GM23248 (cell line): ENCODE data around the gene PPDPF. TPM values are rescaled to one million over a fixed set of nuclear protein-coding genes. Genes with fewer than 3 reads are reported as not detected.

Source experiments
- DNase-seq: peaks from one replicate; pipeline ENCODE4 v3.0.0-alpha.2; 2015
- H2AFZ ChIP-seq: fragments of 200-600 bp; sonication (generic); 2 replicates; pipeline ENCODE4 v1.6.1; 2016; ENCODE audit warnings: antibody characterized with exemption
- H3F3A ChIP-seq: fragments of 200-600 bp; sonication (generic); 2 replicates; pipeline ENCODE4 v1.6.1; 2016; ENCODE audit warnings: mild to moderate bottlenecking, antibody characterized with exemption, mixed run types; ENCODE audit not compliant: insufficient read depth
- H3K27ac ChIP-seq: fragments of 200-600 bp; sonication (generic); 2 replicates; pipeline ENCODE4 v1.5.1; 2016; ENCODE audit warnings: mild to moderate bottlenecking
- H3K27me3 ChIP-seq: fragments of 200-600 bp; sonication (generic); replicated peaks from 2 replicates; pipeline ENCODE4 v1.6.1; 2016; ENCODE audit warnings: mild to moderate bottlenecking; ENCODE audit not compliant: insufficient read depth
- H3K36me3 ChIP-seq: fragments of 200-600 bp; sonication (generic); 2 replicates; pipeline ENCODE4 v1.6.1; 2016; ENCODE audit warnings: low read depth, mild to moderate bottlenecking
- H3K4me1 ChIP-seq: fragments of 200-600 bp; sonication (generic); 2 replicates; pipeline ENCODE4 v1.6.1; 2016; ENCODE audit warnings: mild to moderate bottlenecking; ENCODE audit not compliant: insufficient read depth
- H3K4me2 ChIP-seq: fragments of 200-600 bp; sonication (generic); one replicate; pipeline ENCODE4 v1.6.1; 2016; ENCODE audit warnings: mild to moderate bottlenecking; ENCODE audit not compliant: unreplicated experiment
- H3K4me3 ChIP-seq: fragments of 200-600 bp; sonication (generic); 2 replicates; pipeline ENCODE4 v1.5.1; 2016; ENCODE audit warnings: mild to moderate bottlenecking
- H3K79me2 ChIP-seq: fragments of 200-600 bp; sonication (generic); 2 replicates; pipeline ENCODE4 v1.6.1; 2016; ENCODE audit warnings: mild to moderate bottlenecking; ENCODE audit not compliant: insufficient read depth
- H3K9ac ChIP-seq: fragments of 200-600 bp; sonication (generic); 2 replicates; pipeline ENCODE4 v1.6.1; 2016; ENCODE audit warnings: mild to moderate bottlenecking
- H3K9me2 ChIP-seq: fragments of 200-600 bp; sonication (generic); 2 replicates; pipeline ENCODE4 v1.6.1; 2016; ENCODE audit warnings: mixed run types, mild to moderate bottlenecking, moderate library complexity; ENCODE audit not compliant: insufficient read depth
- H3K9me3 ChIP-seq: fragments of 200-600 bp; sonication (generic); one replicate; pipeline ENCODE4 v1.6.1; 2017; ENCODE audit warnings: low read depth
- H4K20me1 ChIP-seq: fragments of 200-600 bp; sonication (generic); 2 replicates; pipeline ENCODE4 v1.6.0; 2016; ENCODE audit not compliant: insufficient read depth
- EZH2 ChIP-seq: fragments of 200-600 bp; sonication (generic); IDR thresholded peaks from 2 replicates; pipeline ENCODE4 v1.6.1; 2018; ENCODE audit warnings: antibody characterized with exemption, mild to moderate bottlenecking; ENCODE audit not compliant: insufficient read depth, poor library complexity, severe bottlenecking
- EZH2phosphoT487 ChIP-seq: fragments of 200-600 bp; sonication (generic); IDR thresholded peaks from 2 replicates; pipeline ENCODE4 v1.6.1; 2018; ENCODE audit warnings: antibody characterized with exemption, moderate library complexity, mild to moderate bottlenecking, low read depth; ENCODE audit not compliant: insufficient read depth
- WGBS, 2 experiments: methylation state at CpG; one replicate each; pipeline ENCODE4 v1.1.6; 2015 to 2017; ENCODE audit warnings: low lambda C conversion rate in 2 of 2, low coverage in 1 of 2; ENCODE audit errors: missing lambda C conversion rate in 2 of 2; 5-methylcytosine and 5-hydroxymethylcytosine counted together
- in situ Hi-C: fragments of 300-500 bp; cut with MboI; formaldehyde crosslinking; loops from 2 replicates; pipeline ENCODE4 v1.15.0; 2020
- polyA plus RNA-seq: library from polyadenylated mRNA; unstranded; fragments of >200 nt; fragmentation: Nextera tagmentation; extraction: Ambion mirVana; gene quantifications from 2 replicates; pipeline ENCODE4 v1.2.1, GENCODE V29; 2016
- total RNA-seq: library from RNA; depleted of rRNA; stranded (reverse); fragments of >200 nt; shearing (Covaris generic); gene quantifications from 2 replicates; pipeline ENCODE4 v1.2.3, GENCODE V29; 2014

The PPDPF gene
- total and polyA plus RNA-seq, 2 experiments from 2014 or later, result 170 to 236 TPM

DNA sequence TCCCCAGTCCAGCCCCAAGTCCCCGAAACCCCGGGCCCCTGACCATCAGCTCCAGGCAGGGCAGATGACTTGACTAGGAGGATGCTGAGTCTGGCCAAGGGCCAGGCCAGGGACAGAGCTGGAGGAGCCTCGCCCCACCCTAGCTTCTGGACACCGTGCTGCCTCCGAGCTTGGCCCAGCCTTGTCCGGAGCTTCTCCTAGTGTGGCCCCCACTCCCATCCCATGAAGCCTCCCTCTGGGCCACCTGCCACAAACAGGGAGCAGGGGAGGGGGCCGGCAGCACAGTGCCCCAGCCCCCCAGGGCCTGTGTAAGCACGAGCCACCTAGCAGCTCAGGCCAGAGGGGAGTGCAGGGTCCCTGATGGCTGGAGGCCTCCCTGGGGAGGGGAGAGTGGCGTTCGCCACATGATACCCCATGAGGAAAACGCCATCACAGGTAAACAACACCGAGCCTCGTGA, 27.0 kb upstream of the PPDPF start:
- no peaks in the 10 kb centered on the region for H3K36me3 ChIP-seq
- no peak overlapping the region for H3K27ac ChIP-seq
- no peak overlapping the region for H3K4me3 ChIP-seq
- peaks cover 20% of the 10 kb centered on the region for H3K27me3 ChIP-seq
- no peak overlapping the region for H3K4me2 ChIP-seq
- in situ Hi-C loops, result no loop called here
- DNase-seq, result no peak
- no peak for TF ChIP-seq EZH2phosphoT487
- WGBS, 2 experiments, result 56 to 62% methylated on average over 8 to 13 of the region's 13 CpGs
- H4K20me1 ChIP-seq, result no peaks in the 10 kb centered on the region
- no peak overlapping the region for H2AFZ ChIP-seq
- no peaks in the 10 kb centered on the region for H3K9me2 ChIP-seq
- no peaks in the 10 kb centered on the region for H3F3A ChIP-seq
- H3K9ac ChIP-seq, result no peak overlapping the region
- no peaks in the 10 kb centered on the region for H3K9me3 ChIP-seq
- H3K4me1 ChIP-seq, result no peaks in the 10 kb centered on the region
- no peaks in the 10 kb centered on the region for H3K79me2 ChIP-seq

DNA sequence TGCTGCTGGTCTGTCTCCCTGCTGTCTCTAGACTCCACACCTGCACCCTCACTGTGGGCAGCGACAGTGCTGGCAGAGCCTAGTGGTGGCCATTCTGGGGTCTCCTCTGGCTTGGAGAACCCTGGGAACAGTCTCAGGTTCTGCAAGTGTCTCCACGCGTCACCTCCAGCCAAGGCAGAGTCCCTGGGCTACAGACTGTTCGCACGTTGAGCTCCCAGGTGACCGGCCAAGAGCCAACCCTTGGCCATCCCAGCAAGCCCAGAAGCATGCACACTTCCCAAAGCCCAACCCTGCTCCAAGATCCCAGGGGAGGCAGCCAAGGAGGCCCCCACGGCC, 26.5 kb upstream of the PPDPF start:
- WGBS, 2 experiments, result 75 to 88% methylated on average over 7 of the region's 7 CpGs
- no peak for DNase-seq

DNA sequence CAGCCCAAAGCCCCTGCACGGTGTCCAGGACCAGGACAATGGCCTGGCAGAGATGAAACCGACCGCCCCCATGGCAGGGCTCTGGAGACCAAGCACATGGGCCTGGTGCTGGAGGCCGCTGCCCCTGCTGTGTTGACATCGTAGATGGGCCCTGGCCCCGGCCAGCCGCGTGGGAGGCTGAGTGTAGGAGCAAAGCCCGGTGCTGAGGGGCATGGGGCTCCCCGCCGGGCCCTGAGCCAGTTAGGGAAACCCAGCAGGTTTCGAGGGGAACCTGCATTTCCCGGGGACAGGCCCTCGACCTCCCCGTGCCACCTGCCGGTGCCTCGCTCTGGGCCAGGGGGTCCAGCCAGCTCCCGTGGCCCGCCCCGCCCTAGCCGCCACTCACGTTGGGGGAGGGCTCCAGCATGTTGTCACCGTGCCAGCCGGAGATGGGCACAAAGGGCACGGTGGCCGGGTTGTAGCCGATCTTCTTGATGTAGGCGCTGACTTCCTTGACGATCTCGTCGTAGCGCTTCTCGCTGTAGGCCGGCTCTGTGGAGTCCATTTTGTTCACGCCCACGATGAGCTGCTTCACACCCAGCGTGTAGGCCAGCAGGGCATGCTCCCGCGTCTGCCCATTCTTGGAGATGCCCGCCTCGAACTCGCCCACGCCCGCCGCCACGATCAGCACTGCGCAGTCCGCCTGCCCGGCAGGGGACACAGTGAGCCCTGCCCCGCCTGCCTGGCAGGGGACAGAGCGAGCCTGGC, 26.0 kb upstream of the PPDPF start:
- Histone ChIP-seq H3K4me1 (no peaks in the 10 kb centered on the region), H3K4me3 (no peak overlapping the region), H3K9ac (no peak overlapping the region), H3K79me2 (no peaks in the 10 kb centered on the region), H3K4me2 (no peak overlapping the region), H3F3A (no peaks in the 10 kb centered on the region), H4K20me1 (no peaks in the 10 kb centered on the region), H3K9me2 (no peaks in the 10 kb centered on the region), H3K27ac (no peak overlapping the region), H3K27me3 (peaks cover 13% of the 10 kb centered on the region; the same call in 1 of the 2 replicates), H2AFZ (no peak overlapping the region), H3K9me3 (no peaks in the 10 kb centered on the region), H3K36me3 (no peaks in the 10 kb centered on the region)
- 85 to 95% methylated on average over 31 to 51 of the region's 51 CpGs for WGBS, 2 experiments
- TF ChIP-seq EZH2phosphoT487, result no peak
- TF ChIP-seq EZH2, result no peak
- DNase-seq, result no peak
- in situ Hi-C loops, result no loop called here

More for the DNA sequence above, 26.5 kb upstream of the PPDPF start:
- TF ChIP-seq EZH2phosphoT487, result no peak
- TF ChIP-seq EZH2, result no peak
- H2AFZ ChIP-seq, result no peak overlapping the region
- no peaks in the 10 kb centered on the region for H3K9me3 ChIP-seq
- H3K4me3 ChIP-seq, result no peak overlapping the region
- H3K27ac ChIP-seq, result no peak overlapping the region
- no peaks in the 10 kb centered on the region for H3K4me1 ChIP-seq
- in situ Hi-C loops, result no loop called here
- H3K4me2 ChIP-seq, result no peak overlapping the region
- no peak overlapping the region for H3K9ac ChIP-seq
- no peaks in the 10 kb centered on the region for H4K20me1 ChIP-seq
- peaks cover 15% of the 10 kb centered on the region for H3K27me3 ChIP-seq
- no peaks in the 10 kb centered on the region for H3F3A ChIP-seq
- no peaks in the 10 kb centered on the region for H3K79me2 ChIP-seq
- no peaks in the 10 kb centered on the region for H3K36me3 ChIP-seq
- no peaks in the 10 kb centered on the region for H3K9me2 ChIP-seq

DNA sequence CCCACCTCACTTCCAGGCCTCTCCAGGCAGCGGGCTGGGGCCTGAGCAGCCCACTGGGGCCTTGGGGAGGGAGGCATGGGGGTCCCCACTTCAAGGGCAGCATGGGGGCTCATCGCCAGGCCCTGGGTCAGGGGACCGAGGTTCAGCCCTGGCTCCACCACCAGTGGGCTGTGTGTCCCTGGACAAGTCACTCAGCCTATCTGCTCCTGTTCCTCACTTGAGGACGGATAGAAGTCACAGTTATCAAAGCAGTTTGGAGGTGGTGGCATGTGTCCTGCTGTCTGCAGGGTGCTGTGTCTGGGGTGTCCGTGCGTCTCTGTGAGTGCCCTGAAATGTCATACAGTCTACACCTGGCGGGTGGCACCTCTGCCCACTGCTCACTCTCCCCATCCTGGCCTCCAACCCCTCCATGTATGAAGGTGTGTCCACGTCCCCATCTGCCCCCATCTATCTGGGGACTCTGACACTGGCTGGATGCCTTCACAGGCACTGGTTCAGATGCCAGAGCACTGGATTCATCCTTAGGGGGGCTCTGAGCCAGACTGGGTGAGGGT, 25.3 kb upstream of the PPDPF start:
- TF ChIP-seq EZH2, result no peak
- TF ChIP-seq EZH2phosphoT487, result no peak
- Histone ChIP-seq H3K36me3 (no peaks in the 10 kb centered on the region), H4K20me1 (no peaks in the 10 kb centered on the region), H2AFZ (no peak overlapping the region), H3K4me1 (no peaks in the 10 kb centered on the region), H3K9me2 (no peaks in the 10 kb centered on the region), H3K9me3 (no peaks in the 10 kb centered on the region), H3F3A (no peaks in the 10 kb centered on the region), H3K27ac (no peak overlapping the region), H3K79me2 (no peaks in the 10 kb centered on the region), H3K27me3 (peaks cover 15% of the 10 kb centered on the region; the same call in 1 of the 2 replicates), H3K4me3 (no peak overlapping the region), H3K4me2 (no peak overlapping the region), H3K9ac (no peak overlapping the region)
- WGBS, 2 experiments, result 41 to 48% methylated on average over 8 of the region's 8 CpGs
- no peak for DNase-seq
- in situ Hi-C loops, result no loop called here
